ENCODE results near the gene FMNL2.

- TF ChIP-seq EZH2 (IDR thresholded peaks at IDR 0.05; ENCODE audit: borderline replicate concordance, low read depth, low read length, poor library complexity, severe bottlenecking) (no peak), CTCF (conservative IDR thresholded peaks at IDR 0.05; ENCODE audit: low read depth, low read length) (no peak)
Observed at GRCh38 chr2:152523091-152523490, 188.1 kb downstream of the FMNL2 start.

Measured in A673 (cell line).